Calu3 (cell line): Measurements from ENCODE around the gene SMAD2. TPM values are rescaled to one million over a fixed set of nuclear protein-coding genes. Genes with fewer than 3 reads are reported as not detected.

Experiments used
- Bru-seq: library from RNA; stranded (reverse); fragments of 400-500 nt; gene quantifications from one replicate; lab custom pipeline; 2021; lab: Mats Ljungman, UMichigan
- BruChase-seq, 2 experiments: library from RNA; stranded (reverse); fragments of 400-500 nt; gene quantifications; one replicate each; lab custom pipeline; 2021; lab: Mats Ljungman, UMichigan
- BruUV-seq: library from RNA; stranded (reverse); fragments of 400-500 nt; replicated peaks from 2 replicates; lab custom pipeline; 2021; lab: Mats Ljungman, UMichigan
- CTCF ChIA-PET: fragments of 300-600 bp; sonication (Branson Sonifier 250); formaldehyde crosslinking; loops from one replicate; lab custom pipeline; 2022; ENCODE audit warnings: antibody characterized with exemption; lab: Charles Lee
- DNase-seq: peaks from one replicate; pipeline ENCODE4 v3.0.0; 2022
- H3K27ac Mint-ChIP-seq: one replicate; pipeline ENCODE4 v1.8.0; 2022; ENCODE audit warnings: mixed read lengths; ENCODE audit not compliant: unreplicated experiment
- H3K27me3 Mint-ChIP-seq: one replicate; pipeline ENCODE4 v1.8.0; 2022; ENCODE audit warnings: mixed read lengths; ENCODE audit not compliant: unreplicated experiment
- H3K36me3 Mint-ChIP-seq: one replicate; pipeline ENCODE4 v1.8.0; 2022; ENCODE audit warnings: mild to moderate bottlenecking, moderate library complexity, mixed read lengths; ENCODE audit not compliant: insufficient read depth, unreplicated experiment
- H3K4me1 Mint-ChIP-seq: one replicate; pipeline ENCODE4 v1.8.0; 2022; ENCODE audit warnings: mild to moderate bottlenecking, low read depth, mixed read lengths; ENCODE audit not compliant: unreplicated experiment
- H3K4me3 Mint-ChIP-seq: one replicate; pipeline ENCODE4 v1.8.0; 2022; ENCODE audit warnings: mild to moderate bottlenecking, low read depth, moderate library complexity, mixed read lengths; ENCODE audit not compliant: unreplicated experiment
- H3K9me3 Mint-ChIP-seq: one replicate; pipeline ENCODE4 v1.8.0; 2022; ENCODE audit warnings: low read depth, mixed read lengths; ENCODE audit not compliant: unreplicated experiment
- intact Hi-C: fragments of 100-400 bp; cut with micrococcal nuclease; formaldehyde crosslinking; loops from one replicate; pipeline ENCODE4 v1.10.0; 2022; ENCODE audit not compliant: unreplicated experiment
- long read RNA-seq: library from polyadenylated mRNA; stranded (forward); transcript quantifications from one replicate; pipeline ENCODE4 v2.0.0, GENCODE V29; 2022
- total RNA-seq: library from RNA; stranded (reverse); gene quantifications from 2 replicates; pipeline ENCODE4 v1.2.3, GENCODE V29; 2022
- TF ChIP-seq, protein P1 (sequence below): fragments of 200-600 bp; IDR thresholded peaks from one replicate; pipeline ENCODE4 v1.8.0; 2022; ENCODE audit warnings: antibody characterized with exemption; ENCODE audit not compliant: unreplicated experiment

Gene SMAD2
- total RNA-seq: 129 and 134 TPM in 2 replicates
- percentile 95 among the genes with signal in this experiment for Bru-seq, nascent RNA
- BruChase-seq, experiment 1, labeled RNA remaining after a 6-hour chase: percentile 87 among the genes with signal in this experiment
- percentile 88 among the genes with signal in this experiment for BruChase-seq, experiment 2, labeled RNA remaining after a 2-hour chase
- long read RNA-seq, full-length matches to known transcripts: 40 of 86 reads
- long read RNA-seq, partial matches to known transcripts: 13 of 86 reads
- long read RNA-seq, other reads (novel, unspliced or antisense): 33 of 86 reads

DNA sequence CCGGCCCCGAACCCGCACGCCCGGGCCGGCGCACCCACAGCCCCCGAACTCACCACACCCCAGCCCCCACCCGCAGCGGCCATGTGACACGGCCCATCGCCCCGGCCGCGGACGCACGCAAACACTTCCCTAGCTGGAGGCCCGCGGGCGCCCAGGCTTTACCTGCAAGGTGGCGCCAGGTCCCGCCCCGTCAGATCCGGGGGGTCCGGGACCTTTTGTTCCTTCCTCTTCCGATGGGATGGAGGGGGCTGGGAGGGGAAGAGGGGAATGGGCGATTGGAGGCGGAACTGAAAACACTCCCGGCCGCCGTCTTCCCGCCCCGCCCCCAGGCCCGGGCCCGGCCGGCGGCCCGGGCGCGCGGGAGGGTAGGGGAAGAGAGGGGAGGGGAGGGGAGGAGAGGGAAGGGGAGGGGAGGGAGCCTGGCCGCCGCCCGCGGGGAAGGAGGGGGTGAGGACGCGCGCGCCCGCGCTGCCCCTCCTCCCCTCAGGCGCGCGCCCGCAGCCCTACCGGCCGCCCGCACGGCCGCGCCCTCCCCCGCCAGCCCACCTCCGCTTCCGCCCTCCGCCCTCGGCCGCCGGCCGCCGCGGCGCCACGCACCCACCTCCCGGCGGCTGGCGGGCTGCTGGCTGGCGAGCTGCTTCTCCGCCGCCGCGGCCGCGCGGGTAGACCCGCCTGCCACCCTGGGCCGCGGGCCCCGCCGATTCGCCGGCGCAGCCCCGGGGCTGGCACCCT is at the start of gene SMAD2:
SMAD2 (minus strand) TSS at position 461 of the 732 bp plus-strand sequence. CDS start 33,903 bp downstream, outside the sequence.
- CTCF ChIA-PET: interaction anchor here (0.7 to 1.0 kb wide), 3 partner anchors 31 to 526 kb away, joined by 3 read pairs; no protein-coding TSS in a partner anchor
- BruUV-seq: no TSS peak
- Mint-ChIP-seq H3K4me1 (peaks cover 47% of the 10 kb centered on the region), H3K36me3 (peaks cover 45% of the 10 kb centered on the region), H3K27ac (peak within 1 kb of the TSS; percentile 87), H3K9me3 (no peaks in the 10 kb centered on the region), H3K4me3 (peak within 1 kb of the TSS; percentile 74), H3K27me3 (no peaks in the 10 kb centered on the region)
- peak; percentile 88 for DNase-seq
- TF ChIP-seq, protein P1, sequence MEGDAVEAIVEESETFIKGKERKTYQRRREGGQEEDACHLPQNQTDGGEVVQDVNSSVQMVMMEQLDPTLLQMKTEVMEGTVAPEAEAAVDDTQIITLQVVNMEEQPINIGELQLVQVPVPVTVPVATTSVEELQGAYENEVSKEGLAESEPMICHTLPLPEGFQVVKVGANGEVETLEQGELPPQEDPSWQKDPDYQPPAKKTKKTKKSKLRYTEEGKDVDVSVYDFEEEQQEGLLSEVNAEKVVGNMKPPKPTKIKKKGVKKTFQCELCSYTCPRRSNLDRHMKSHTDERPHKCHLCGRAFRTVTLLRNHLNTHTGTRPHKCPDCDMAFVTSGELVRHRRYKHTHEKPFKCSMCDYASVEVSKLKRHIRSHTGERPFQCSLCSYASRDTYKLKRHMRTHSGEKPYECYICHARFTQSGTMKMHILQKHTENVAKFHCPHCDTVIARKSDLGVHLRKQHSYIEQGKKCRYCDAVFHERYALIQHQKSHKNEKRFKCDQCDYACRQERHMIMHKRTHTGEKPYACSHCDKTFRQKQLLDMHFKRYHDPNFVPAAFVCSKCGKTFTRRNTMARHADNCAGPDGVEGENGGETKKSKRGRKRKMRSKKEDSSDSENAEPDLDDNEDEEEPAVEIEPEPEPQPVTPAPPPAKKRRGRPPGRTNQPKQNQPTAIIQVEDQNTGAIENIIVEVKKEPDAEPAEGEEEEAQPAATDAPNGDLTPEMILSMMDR: no peak
- intact Hi-C loops: loop anchor here (5.0 to 10.0 kb wide), 3 partner anchors 72 to 534 kb away; no protein-coding TSS in a partner anchor

DNA sequence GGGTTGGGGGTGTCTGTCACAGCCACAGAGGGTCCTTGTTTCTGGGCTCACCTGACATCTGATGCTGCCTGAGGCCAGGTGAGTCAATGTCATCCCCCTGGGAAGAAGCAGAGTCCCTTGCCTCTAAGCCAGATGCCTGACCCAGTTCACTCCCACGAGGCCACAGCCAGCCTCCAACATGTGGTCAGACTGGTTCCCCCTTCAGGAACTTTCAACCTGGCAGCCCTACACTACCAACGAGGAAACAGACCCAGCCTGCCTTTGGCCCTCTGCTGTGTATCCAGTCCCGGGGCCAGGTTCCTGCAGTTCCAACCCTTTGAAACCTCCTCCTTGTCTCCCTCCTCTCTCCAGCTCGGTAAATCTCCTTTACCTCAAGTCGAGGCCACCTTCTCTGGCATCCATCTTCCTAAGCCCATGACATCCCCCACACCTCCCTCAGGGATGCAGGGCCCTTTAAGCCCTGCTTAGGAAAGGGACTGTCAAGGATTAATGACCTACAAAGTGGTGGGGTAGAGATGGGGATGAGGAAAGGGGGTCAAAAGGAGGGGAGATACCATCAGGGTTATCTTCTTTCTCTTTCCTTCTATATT is 49.2 kb upstream of the SMAD2 start:
- peaks cover 12% of the 10 kb centered on the region for H3K4me1 Mint-ChIP-seq
- CTCF ChIA-PET: no interaction called here
- BruUV-seq: no TSS peak
- H3K9me3 Mint-ChIP-seq: no peaks in the 10 kb centered on the region
- H3K27ac Mint-ChIP-seq: no peak overlapping the region
- H3K4me3 Mint-ChIP-seq: no peak overlapping the region
- TF ChIP-seq, protein P1: no peak
- peak; percentile 36 for DNase-seq
- intact Hi-C loops: no loop called here
- no peaks in the 10 kb centered on the region for H3K36me3 Mint-ChIP-seq
- H3K27me3 Mint-ChIP-seq: peaks cover 9% of the 10 kb centered on the region

DNA sequence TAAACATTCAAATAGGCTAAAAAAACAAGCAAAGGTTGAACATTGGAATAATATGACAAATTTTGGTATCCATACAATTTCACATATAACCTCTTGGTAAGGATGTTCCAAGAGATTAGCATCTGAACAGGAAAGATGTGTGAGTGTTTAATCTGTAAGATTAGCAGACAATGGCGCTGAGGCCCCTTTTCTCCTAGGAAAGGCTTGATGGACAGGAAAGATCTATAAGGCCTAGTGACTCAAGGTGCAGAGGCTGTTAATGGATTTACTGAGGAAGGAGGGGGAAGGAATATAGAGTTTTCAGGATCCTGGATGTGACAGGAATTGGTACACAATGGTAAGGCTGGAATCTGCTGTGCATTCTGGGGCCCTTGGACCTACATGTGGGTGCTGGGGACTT is 48.1 kb upstream of the SMAD2 start:
- Mint-ChIP-seq H3K4me3 (no peak overlapping the region), H3K27me3 (peaks cover 20% of the 10 kb centered on the region), H3K4me1 (peaks cover 12% of the 10 kb centered on the region), H3K27ac (no peak overlapping the region), H3K9me3 (no peaks in the 10 kb centered on the region), H3K36me3 (no peaks in the 10 kb centered on the region)
- TF ChIP-seq, protein P1: no peak
- intact Hi-C loops: no loop called here
- no TSS peak for BruUV-seq
- CTCF ChIA-PET: no interaction called here
- DNase-seq: no peak

DNA sequence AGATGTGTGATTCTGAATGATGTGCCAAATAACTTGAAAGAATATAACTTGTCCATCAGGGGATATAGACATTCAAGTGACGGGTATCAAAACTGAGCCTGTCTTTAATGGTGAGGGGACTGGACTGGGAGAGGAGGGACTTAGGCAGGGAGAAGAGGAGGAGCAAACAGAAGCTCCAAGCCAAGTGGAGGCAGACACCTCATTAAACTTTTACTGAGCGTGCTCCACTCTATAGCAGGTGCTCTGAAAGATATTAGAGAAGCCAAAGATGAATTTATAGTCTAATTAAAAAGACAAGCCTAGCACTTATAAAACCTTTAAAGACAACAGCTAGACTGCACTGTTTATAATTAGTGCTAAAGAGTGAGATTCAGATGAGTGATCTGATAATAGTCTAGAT is 47.7 kb upstream of the SMAD2 start:
- no TSS peak for BruUV-seq
- no peaks in the 10 kb centered on the region for H3K36me3 Mint-ChIP-seq
- H3K4me3 Mint-ChIP-seq: no peak overlapping the region
- H3K27me3 Mint-ChIP-seq: peaks cover 25% of the 10 kb centered on the region
- no peak overlapping the region for H3K27ac Mint-ChIP-seq
- CTCF ChIA-PET: interaction anchor here (0.5 kb wide), 1 partner anchor 368 kb away, joined by 3 read pairs; no protein-coding TSS in a partner anchor
- DNase-seq: no peak
- H3K4me1 Mint-ChIP-seq: peaks cover 12% of the 10 kb centered on the region
- H3K9me3 Mint-ChIP-seq: no peaks in the 10 kb centered on the region
- TF ChIP-seq, protein P1: no peak
- intact Hi-C loops: no loop called here
